HG03159 (cell line): Measurements from ENCODE around the gene SHB.

Experiments used
- ATAC-seq: cut with Tn5 transposase; IDR thresholded peaks from one replicate; pipeline ENCODE4 v1.9.1; 2021; ENCODE audit warnings: mild to moderate bottlenecking, moderate library complexity; ENCODE audit not compliant: unreplicated experiment

Gene SHB

DNA sequence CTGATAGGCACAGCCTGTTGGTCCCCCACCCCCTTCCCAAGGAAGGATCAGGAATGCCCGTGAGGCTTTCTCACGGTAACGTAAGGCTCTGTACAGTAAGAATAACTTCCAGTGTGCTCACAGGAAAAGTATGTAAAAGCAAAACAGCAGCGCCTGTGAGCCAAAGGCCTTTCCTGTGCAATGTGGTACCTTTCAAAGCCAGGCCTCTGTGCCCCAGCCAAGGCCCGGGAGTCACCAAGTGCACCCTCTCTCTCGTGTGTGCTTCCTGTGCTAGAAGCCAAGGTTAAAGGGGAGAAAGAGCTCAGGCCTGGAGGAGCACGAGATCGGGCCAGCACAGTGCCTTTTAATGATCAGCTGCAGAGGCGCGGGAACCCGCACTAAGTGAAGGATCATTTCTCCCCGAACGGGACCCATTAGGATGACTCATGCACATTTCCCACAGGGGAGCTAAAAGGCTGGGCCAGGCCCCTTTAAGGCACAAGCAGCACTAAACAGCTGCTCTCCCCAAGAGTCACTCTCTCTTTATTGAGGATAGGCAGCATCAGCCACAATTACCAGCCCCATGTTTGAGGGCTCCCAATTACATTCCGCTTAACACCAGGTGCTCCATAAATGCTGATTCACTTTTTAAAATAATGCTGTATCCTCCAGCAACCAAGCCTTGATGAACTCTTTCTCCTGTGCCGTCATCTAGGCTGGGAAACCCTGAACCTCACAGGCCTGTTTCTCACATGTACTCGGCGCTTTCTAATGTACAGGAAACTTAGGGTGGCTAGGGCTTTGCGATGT, 42.8 kb downstream of the SHB start:
- ATAC-seq: no peak

DNA sequence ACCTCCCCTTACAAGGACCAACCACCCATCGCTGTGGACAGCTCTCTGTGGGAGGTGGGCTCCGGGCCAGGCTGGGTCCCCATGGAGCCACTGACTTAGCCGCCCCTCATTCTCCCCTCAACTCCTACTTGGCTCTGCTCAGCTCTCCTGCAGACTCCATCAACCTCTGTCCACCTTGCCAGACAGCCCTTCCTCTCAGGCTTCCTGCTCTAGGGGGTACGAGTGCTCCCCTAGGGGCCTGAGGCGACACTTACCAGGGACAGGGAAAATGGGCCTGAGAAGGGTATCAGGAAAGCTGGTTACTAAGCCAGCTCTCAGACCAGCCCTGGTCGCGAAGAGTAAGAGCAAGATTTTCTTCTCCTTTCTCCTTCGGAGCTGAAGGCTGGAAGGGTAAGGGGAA, 43.9 kb downstream of the SHB start:
- ATAC-seq: no peak

DNA sequence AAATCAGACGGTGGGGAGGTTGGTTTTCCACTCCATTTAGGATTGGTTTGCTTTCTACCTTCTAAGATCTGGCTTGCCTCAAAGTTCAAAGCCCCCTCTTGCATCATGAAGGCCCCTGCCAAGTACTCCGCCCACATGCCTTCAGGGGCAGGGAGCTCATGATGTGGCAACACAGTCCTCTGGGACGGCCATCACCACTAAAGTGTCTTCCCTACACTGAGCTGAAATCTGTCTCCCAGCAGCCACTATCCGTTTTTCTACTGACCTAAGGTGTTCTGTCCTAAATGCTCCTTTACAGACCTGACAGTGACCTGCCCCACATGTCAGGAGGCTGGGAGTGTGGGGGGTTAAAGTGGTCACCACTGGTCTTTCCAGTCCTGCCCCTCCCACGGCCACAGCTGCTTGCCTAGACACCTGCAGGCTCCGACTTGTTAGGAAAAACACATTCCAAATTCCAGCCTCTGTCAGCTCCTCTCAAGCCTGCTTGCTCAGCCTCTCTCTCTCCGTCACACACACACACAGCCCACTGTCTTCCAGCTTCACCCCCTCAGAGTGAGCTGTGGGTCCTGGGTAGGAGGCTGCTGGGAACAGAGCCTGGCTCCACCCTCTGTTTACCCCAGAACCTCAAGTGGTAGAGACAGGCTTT, 44.9 kb downstream of the SHB start:
- no peak for ATAC-seq

DNA sequence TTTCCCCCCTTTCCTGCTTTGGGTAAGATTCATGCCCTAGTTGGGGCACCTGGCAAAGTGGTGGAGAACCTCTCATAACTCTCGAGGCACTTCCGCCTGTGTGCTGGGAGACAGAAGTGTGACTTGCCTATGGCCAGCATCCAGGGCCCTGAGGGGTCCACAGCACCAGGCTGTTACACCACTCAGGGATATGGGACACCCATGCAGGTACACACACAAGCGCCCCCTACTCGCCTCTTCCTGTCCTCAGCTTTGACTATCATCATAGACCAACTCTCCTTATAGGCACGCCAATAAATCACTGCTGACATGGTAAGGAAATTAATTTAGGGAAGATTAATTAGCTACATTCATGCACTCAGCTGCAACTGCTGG, 45.4 kb downstream of the SHB start:
- no peak for ATAC-seq

DNA sequence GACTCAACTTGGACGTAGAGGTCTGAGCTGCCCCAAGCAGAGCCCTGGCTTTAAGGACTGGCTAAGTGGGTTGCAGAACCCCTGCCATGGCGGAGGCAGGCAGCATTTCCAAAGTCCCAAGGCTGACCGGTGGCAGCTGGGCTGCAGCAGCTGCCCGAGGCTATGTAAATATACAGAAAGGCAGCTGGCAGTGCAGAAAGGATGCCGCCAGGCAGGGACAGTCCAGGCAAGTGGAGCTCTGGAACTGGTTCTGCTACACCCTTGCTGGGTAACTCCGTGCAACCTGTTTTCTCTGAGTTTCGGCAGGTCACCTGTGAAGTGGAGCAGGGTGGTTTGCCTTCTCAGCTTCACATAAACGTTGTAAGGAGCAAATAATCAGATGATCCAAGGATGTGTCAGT, 46.0 kb downstream of the SHB start:
- ATAC-seq: no peak

DNA sequence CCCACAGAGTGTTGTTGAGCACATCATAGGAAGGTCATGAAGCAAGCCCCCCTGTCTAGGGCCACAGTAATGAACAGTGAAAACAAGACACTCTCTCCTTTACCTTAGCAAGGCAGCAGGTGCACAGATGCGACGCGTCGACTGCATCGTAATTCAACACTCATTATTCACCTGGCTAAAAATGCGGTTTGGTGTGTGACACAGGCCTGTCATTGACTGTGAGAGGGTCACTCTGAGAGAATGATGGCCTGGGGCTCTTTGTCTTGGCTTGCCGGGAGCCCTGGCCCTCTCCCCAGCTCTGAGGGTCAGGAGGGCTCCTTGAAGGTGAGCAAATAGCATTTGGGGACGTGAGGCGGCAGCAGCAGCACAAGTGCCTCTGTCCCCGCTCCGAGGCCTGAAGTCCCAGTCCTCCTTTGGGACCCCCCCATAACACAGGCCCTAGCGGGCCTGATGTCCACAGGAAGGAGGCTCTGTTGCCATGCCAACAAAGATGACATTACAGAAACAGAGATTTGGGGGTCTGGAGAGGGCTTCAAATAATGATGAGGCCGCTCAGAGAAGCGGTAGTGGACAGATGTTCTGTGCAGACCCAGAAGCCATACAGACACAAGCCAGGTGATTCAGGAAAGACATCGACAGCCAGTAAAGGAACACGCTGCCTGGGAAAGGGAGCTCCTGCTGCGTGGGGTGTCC, 46.7 kb downstream of the SHB start:
- no peak for ATAC-seq

DNA sequence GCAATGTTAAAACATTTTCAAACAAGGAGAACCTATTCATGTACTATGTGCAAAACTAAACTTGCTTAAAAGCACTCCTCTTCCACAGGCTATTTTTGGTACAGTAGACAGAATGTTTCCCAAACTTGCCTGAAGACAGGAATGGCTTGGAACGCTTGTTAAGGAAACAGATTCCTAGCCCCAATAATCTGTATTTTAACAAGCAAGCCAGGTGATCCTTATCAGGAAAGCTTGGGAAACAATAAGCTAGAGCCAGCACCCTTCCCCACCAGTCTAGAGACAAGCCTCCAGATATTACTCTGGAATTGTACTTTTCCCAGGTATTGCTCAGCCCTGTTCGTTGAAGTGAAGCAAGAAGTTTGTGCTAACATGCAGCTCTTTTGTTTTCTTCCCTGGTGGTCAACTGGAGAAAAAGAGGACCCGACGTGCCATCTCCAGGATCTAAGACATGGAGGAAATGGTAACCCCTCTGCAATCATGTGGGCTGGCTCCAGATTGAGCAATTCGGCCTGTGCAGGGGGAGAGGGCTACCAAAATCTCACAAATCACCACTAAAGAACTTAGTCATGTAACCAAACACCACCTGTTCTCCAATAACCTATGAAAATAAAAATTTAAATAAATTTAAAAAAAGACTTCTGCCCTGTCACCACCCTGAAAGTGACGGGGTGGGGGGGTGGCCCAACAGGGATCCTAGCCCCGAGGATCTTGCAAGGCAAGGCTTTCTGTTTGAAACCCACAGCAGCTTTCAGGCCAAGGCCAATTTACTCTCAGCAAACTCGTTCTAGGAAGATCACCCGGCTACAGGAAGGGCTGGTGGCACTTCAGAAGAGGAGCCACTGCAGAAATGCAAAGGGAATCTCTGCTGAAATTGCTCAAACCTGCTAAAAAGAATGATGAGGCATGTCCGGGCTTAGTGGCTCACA, 48.6 kb downstream of the SHB start:
- no peak for ATAC-seq

DNA sequence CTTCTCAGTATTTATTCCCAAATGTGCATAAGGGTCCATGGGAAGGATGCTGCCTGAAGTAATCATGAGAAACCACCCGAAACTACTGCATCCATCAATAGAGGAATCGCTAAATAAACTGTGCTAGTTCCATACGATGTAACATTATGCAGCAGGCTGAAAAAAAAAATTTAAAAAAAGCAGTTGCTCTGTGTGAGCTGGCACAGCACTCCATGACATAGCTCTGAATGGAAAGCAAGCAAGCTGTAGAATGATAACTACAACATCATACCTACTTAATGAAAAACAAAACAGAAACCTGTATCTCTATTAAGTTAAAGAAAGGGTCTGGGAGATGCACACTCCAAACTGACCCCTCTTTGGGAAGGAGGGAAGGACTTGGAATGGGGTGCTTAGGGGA, 49.3 kb downstream of the SHB start:
- ATAC-seq: no peak

DNA sequence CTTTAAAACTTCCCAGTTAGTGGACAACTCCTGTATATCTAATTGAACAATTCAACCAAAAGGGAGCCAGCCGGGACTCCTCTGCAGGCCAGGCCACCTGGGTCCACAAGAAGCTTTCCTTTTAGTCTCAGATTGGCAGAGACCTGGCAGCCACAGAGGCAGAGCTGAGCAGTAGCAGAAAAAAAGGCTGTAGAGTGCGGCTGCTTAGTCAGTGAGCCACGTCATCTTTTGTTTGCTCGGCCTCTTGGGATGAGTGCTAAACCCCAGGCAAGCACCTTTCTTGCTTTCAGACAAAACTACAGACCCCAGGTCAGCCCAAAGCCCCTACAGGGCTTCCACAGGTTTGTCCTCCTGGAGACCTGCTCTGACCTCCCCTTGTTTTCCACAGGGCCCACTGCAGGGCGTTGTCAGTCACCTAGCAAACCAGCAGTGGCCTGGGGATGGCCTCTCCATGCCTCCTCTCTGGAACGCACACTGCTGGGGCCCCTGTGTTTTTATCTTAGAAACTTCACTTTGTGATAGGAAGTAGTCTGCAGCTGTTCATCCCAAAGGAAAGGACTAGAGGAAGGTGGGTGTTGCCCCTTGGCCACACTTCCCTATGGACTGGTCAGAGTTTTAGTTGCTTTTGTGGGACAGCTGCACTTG, 49.9 kb downstream of the SHB start:
- ATAC-seq: no peak

DNA sequence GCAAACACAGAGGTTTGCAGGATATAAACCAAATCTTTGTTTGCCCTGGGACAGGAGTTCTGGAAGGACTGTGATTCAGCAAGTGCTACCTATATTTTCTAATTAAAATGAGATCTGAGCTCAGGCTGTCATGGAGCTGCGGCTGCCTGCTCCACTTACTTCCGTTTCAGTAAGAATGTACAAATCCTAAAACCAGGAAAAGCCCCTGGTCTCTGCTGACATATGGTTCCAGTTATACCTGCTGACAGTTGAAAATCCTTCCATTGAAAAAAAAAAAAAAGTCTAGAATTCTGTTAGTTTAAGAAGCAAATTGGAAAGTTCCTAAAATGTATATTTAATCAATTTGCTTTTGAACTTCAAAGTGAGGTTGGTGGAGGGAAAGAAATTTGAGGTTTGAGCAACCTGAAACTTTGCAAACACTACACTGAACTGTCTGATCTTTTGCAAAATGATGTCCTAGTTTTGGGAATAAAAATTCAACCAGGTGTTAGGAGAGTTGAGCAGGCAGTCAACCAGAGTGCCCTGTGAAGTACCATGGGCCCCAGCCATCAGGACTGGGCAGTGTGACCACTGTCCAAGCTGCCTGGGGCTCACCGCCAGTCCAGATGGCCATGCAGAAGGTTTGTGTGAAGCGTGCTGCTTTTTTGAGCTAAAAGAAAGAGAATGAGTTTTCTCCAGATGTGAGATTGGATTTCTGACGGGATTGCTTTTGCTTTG, 50.6 kb downstream of the SHB start:
- ATAC-seq: no peak

DNA sequence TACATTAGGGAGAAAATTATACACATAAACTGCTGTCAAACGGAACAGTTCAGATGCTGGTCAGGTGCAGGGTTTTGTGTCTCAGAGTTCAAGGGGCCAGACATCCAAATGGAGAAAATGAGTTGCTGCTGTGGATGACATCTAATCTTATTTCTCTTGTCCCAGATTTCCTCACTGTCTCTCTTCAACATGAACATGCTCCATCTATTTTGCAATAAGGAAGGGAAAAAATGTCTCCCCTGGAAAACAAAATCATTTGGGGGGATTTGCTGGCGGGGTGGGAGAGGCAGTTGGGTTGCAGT, 51.2 kb downstream of the SHB start:
- ATAC-seq: no peak

DNA sequence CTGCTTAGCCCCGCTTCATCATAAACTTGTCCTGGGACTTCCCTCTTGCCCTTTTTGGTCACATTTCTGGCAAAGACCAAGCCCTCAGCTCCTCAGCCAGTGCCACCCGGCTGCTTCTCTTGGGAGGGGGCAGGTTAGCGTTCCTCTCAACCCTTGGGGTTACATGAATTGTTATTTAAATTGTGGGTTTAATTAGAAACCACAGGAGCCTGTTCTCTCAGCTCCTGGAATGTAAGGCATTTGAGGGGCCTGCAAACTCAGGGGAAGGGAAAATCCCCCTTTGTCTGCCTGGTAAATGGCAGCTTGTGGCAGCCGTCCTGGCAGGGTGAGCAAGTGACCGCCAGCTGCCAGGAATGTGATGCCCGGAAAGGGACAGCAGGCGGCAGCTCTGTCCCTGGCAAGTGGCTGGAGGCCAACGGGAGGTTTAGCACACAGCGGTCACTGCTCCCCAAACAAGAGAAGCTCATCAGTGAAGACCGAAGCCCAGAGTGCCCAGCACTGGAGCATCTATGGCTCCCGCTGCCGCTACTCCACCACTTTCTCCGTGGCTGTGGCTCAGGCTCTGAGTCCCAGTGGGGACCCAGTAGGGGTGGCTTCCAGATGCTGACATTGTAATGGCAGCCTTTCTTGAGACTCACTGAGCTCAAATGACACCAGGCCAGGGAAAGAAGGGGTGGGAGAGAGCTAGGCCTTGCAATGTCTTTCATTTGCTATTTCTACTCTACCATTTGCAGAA, 51.7 kb downstream of the SHB start:
- ATAC-seq: no peak

DNA sequence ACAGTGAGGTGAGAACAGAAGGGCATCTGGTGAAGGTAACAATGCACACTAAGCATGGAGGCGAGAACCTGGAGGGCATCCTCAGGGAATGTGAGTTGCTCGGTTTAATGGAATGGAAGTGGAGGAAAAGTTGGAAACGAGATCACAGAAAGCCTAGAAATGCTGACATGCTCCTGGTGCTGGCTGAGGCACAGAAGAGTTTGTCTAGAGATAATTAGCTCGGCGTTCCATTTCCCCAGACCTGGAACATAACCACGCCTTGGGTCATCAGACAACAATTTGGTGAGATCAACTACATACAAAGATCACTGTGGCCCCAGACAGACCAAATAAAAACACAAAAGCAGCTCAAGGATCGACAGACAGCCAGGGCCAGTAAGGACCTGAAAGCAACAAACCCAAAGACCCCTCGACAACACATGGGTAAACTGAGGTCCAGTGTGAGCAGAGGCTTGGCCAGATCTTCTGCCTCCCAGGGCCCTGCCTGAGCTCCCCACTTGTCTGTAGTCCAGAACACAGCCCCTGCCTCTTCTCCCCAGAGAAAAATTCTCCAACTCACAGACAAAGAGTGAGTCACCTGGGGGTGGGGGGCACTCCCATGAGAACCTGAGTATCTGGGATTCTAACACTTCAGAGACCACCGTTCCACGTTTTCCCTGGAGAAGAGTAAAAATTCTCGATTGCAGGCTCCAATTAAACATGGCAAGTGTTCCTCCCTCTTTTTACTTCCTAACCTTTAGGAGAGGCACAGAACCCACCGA, 52.5 kb downstream of the SHB start:
- no peak for ATAC-seq

DNA sequence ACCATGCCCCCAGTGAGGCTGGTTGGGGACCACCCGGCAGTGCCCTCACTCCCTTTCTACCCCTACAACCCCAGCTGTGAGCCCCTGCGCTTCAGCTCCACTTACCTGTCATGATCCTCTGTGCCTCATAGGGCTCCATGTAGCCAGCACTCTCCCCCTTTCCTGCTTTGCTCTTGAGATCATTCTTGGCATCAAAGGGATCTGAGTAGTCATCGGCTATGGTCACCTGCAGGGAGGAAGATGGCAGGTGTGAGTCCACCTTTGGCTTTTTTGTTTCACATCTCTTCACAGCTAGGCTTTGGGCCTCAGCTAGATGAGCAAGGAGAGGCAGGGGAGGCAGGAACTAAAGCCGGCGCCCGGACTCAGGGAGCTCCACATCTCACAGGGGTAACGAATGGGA, 53.1 kb downstream of the SHB start:
- ATAC-seq: no peak

DNA sequence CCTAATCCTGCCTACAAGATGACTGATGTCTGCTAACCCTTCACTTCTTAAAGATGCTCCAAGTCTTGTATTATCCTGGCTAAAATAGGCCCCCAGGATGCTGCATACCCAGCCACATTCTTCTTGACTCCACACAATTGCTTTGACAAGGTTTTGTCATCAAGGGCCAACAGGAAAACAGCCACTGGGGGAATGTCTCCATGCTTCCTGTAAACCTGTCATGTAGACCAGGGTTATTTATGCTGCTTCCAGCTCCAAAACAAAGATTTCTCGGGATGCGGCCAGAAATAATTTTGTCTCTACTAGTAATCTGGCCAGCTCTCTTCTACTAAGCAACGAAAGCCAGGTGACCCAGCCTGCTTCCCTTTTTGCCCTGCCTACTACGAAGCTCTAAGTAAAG, 53.8 kb downstream of the SHB start:
- ATAC-seq: no peak

DNA sequence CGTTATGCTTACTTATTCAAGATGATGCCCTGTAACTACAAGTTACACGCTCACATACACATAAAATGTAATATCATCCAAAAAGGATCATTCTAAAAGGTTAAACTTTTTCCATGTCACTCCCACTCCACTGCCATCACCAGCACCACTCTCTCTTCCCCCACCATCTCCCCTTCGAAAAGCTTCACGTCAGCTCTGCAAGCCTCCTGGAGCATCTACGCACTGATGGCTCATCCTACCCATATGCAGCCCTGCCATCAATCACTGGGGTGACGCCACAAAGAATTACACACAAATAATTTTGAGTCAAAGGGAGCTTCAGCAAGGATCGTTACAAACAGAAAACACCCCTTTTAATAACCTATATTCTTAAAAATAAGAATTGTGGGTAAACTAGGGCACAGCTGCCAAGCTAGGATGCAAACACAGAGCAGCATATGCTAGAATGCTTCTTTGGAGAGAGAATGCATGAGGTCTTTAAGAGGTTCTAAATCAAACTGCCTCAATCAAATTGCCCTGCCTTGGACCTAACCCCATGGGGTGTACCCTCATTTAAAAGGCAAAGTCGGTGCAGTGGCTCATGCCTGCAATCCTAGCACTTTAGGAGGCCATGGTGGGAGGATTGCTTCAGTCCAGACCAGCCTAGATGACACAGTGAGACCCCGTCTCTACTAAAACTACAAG, 56.1 kb downstream of the SHB start:
- ATAC-seq: no peak

DNA sequence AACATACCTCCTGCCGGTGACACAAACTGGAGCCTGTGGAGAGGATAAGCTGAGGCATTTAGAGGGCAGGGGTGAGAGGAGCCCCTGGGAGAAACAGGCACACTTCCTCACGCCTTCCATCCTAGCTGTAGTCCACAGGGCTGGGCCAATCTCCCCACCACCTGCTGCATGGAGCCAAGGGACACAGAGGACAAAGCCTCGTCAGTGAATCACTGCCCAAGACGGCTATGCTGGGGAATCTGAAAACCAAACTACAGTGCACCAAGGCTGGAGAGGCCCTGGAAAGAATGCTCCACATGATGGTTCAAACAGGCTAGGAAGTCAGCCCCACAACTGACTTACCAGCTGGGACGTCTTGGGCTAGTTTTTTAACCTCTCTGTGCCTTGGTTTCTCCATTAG, 57.0 kb downstream of the SHB start:
- ATAC-seq: no peak
